Stimulated activated memory B cell treated with anti-CD40 and anti-IgM and Interleukin-4, amounts not matched to agents 10 μg/mL and 1 μg/mL and 100 μg/mL, for 72 hours (primary cell): ENCODE data around the gene PHACTR2.

Experiments
- ATAC-seq: fragments of 150-1000 bp; cut with Tn5 transposase; 2 replicates; pipeline ENCODE4 v1.10.0; 2021
- H3K27ac Mint-ChIP-seq: one replicate; pipeline ENCODE4 v1.8.0; 2022; ENCODE audit warnings: mild to moderate bottlenecking, mixed read lengths
- H3K27me3 Mint-ChIP-seq: one replicate; pipeline ENCODE4 v1.8.0; 2022; ENCODE audit warnings: mixed read lengths
- H3K36me3 Mint-ChIP-seq: one replicate; pipeline ENCODE4 v1.8.0; 2022; ENCODE audit warnings: mixed read lengths
- H3K4me1 Mint-ChIP-seq: one replicate; pipeline ENCODE4 v1.8.0; 2022; ENCODE audit warnings: mixed read lengths
- H3K4me3 Mint-ChIP-seq: one replicate; pipeline ENCODE4 v1.8.0; 2022; ENCODE audit warnings: mild to moderate bottlenecking, moderate library complexity, mixed read lengths
- H3K9me3 Mint-ChIP-seq: one replicate; pipeline ENCODE4 v1.8.0; 2022; ENCODE audit warnings: mixed read lengths

The PHACTR2 gene

DNA sequence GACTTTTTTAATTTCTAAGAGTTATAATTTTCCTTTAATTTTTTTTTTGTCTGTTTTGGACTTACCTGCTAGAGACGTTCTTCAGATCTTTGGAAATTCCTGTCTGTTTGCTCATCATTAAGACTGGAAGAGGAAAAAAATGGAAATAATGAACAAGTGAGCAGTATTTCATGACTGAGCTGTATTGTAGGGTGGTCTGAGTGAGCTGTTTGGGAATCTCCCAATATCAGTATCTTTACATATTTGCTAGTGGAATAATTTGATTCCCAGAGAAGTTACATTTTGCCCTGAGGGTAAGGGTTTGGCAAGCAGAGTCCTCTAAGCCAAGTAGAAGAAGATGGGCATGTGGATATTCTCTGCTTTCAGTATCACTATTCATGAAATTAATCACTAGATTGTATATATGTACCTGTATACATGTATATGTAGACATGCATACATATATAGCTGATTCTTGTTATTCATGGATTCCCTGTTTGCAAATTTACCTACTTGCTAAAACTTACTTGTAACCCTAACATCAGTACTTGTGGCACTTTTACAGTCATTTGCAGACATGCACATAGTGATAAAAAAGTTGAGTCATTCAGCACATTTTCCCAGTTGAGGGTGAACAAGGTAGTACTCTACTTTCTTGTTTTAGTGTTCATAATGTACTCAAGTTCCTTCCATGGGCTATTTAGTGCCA lies 200.0 kb downstream of the PHACTR2 start:
- no peak overlapping the region for H3K27ac Mint-ChIP-seq

GRCh38 chr6:143878272-143878760 lies 200.6 kb downstream of the PHACTR2 start:
- ATAC-seq: no peak
- H3K36me3 Mint-ChIP-seq: peaks cover 27% of the 10 kb centered on the region
- no peak overlapping the region for H3K27ac Mint-ChIP-seq
- H3K27me3 Mint-ChIP-seq: no peaks in the 10 kb centered on the region
- no peak overlapping the region for H3K4me3 Mint-ChIP-seq
- H3K9me3 Mint-ChIP-seq: peaks cover 10% of the 10 kb centered on the region
- H3K4me1 Mint-ChIP-seq: peaks cover 12% of the 10 kb centered on the region

More for the DNA sequence above, 200.0 kb downstream of the PHACTR2 start:
- Mint-ChIP-seq H3K4me1 (peaks cover 18% of the 10 kb centered on the region), H3K36me3 (peaks cover 26% of the 10 kb centered on the region), H3K4me3 (no peak overlapping the region), H3K9me3 (peaks cover 12% of the 10 kb centered on the region), H3K27me3 (no peaks in the 10 kb centered on the region)
- no peak for ATAC-seq

- Mint-ChIP-seq H3K9me3 (peaks cover 3% of the 10 kb centered on the region), H3K27me3 (no peaks in the 10 kb centered on the region), H3K27ac (no peak overlapping the region), H3K36me3 (peaks cover 13% of the 10 kb centered on the region), H3K4me3 (no peak overlapping the region), H3K4me1 (no peaks in the 10 kb centered on the region)
- ATAC-seq: no peak
Measured at GRCh38 chr6:143880412-143880811, 202.6 kb downstream of the PHACTR2 start.
